Body of pancreas (tissue), 4 donors: ENCODE results near the gene WDR3. TPM values are rescaled to one million over a fixed set of nuclear protein-coding genes. Genes with fewer than 3 reads are reported as not detected.

Source experiments
- ATAC-seq: fragments of 150-250 bp; one replicate; pipeline ENCODE4 v1.9.1; 2016
- DNase-seq, 4 donors: peaks; one replicate each; pipeline ENCODE4 v3.0.0-alpha.2; 2019
- H3K27ac ChIP-seq, 4 donors: fragments of 200-600 bp; sonication (generic); 1 replicate in 3 of 4; 2 replicates in 1 of 4; pipeline versions ENCODE4 v1.5.1 to v1.6.1; 2016 to 2019; ENCODE audit warnings: mild to moderate bottlenecking in 1 of 4, mixed read lengths in 1 of 4, moderate library complexity in 1 of 4
- H3K27me3 ChIP-seq, 2 donors: fragments of 200-600 bp; sonication (generic); one replicate each; pipeline ENCODE4 v1.6.0; 2016; ENCODE audit warnings: mild to moderate bottlenecking in 1 of 2
- H3K36me3 ChIP-seq, 2 donors: fragments of 200-600 bp; sonication (generic); replicated peaks in 1 of 2; 2 replicates each; pipeline ENCODE4 v1.5.1; 2016; ENCODE audit warnings: low read depth in 2 of 2; ENCODE audit not compliant: insufficient read depth in 1 of 2
- H3K4me1 ChIP-seq: fragments of 200-600 bp; sonication (generic); one replicate; pipeline ENCODE4 v1.6.0; 2016
- H3K4me3 ChIP-seq, 2 donors: fragments of 200-600 bp; sonication (generic); 1 replicate in 1 of 2; 2 replicates in 1 of 2; pipeline ENCODE4 v1.5.1; 2016 to 2019
- H3K9me3 ChIP-seq, 3 donors: fragments of 200-600 bp; sonication (generic); 1 replicate in 2 of 3; 2 replicates in 1 of 3; pipeline ENCODE4 v1.5.1; 2016
- CTCF ChIP-seq, 7 experiments: fragments of 450-650 bp in 4 of 7; fragments of 200-600 bp in 3 of 7; sonication (generic) in 3 of 7; IDR thresholded peaks; one replicate each; pipeline ENCODE4 v1.5.1; 2016 to 2019; ENCODE audit warnings: antibody characterized with exemption in 7 of 7
- POLR2A ChIP-seq, 3 donors: fragments of 450-650 bp; IDR thresholded peaks; one replicate each; pipeline ENCODE4 v1.6.1; 2016; ENCODE audit warnings: antibody characterized with exemption in 3 of 3, mild to moderate bottlenecking in 2 of 3
- WGBS, 2 donors: methylation state at CpG; one replicate each; pipeline ENCODE4 v1.1.5; 2017; 5-methylcytosine and 5-hydroxymethylcytosine counted together
- intact Hi-C: fragments of 100-400 bp; cut with DNase I; formaldehyde crosslinking; loops from one replicate; pipeline ENCODE4 v1.15.1; 2023
- total RNA-seq, 2 donors: library from RNA; depleted of rRNA; stranded (reverse); fragments of >200 nt; gene quantifications; one replicate each; pipeline ENCODE4 v1.1.0, GENCODE V29; 2016

The WDR3 gene
- 1 to 10 TPM; 5.3 to 8.8 TPM for total RNA-seq

- DNase-seq (peak; percentile 95 to 97 (median 97)), ATAC-seq (peak; percentile 98)
- Histone ChIP-seq H3K4me3 (peak within 1 kb of the TSS; percentile 84 to 89), H3K27ac (peak within 1 kb of the TSS; percentile 72 to 94 (median 85)), H3K27me3 (no peaks in the 10 kb centered on the region), H3K36me3 (peaks cover under 1 to 3% of the 10 kb centered on the region in 2 donors), H3K4me1 (peaks cover 47% of the 10 kb centered on the region), H3K9me3 (no peaks in the 10 kb centered on the region)
- no peak for TF ChIP-seq CTCF (IDR thresholded peaks at IDR 0.05)
- TF ChIP-seq POLR2A (IDR thresholded peaks at IDR 0.05): peak; percentile 72 to 89 (median 87)
- intact Hi-C loops: no loop called here
- 0 to 1% methylated on average over 21 to 64 of the region's 64 CpGs for WGBS, 2 donors
Measured at GRCh38 chr1:117929343-117930172, at the start of gene WDR3, which contains the start of gene GDAP2. Gene WDR3 (plus strand): TSS chr1:117929739. CDS start chr1:117933320, 3,581 bp downstream. Gene GDAP2 (minus strand): TSS chr1:117929621. CDS start chr1:117920357, 9,264 bp downstream.

DNA sequence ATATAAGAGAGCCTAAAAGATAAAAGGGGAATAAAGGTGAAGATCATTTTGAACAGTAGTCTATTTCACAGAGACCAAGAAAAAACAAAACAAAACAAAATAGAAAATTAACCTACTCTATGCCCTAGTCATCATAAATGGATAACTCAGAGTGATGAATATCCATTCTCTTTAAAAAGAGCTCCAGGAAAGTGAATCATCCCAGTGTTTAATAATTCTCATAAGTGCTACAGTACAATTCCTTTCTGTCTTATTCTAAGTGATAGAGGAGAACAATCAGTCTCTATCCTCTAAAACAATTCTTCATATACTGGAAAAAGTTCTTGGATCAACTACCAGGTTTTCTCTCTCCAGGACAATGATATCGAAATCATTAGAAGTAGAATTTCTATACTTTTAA, 45.9 kb upstream of the WDR3 start:
- Histone ChIP-seq H3K4me1 (peaks cover 20% of the 10 kb centered on the region), H3K9me3 (no peaks in the 10 kb centered on the region), H3K36me3 (peaks cover 0 to 3% of the 10 kb centered on the region in 2 donors), H3K27ac (no peak overlapping the region), H3K4me3 (no peak overlapping the region), H3K27me3 (no peaks in the 10 kb centered on the region)
- intact Hi-C loops: no loop called here
- ATAC-seq (no peak), DNase-seq (no peak)
- WGBS, 2 donors: 97 to 98% methylated on average over 1 of the region's 1 CpG
- TF ChIP-seq POLR2A (IDR thresholded peaks at IDR 0.05) (no peak), CTCF (IDR thresholded peaks at IDR 0.05) (no peak)

- H3K4me1 ChIP-seq: peaks cover 37% of the 10 kb centered on the region
- H3K27me3 ChIP-seq: no peaks in the 10 kb centered on the region
- WGBS, 2 donors: 58 to 61% methylated on average over 2 of the region's 2 CpGs
- H3K27ac ChIP-seq: no peak overlapping the region
- no peak for TF ChIP-seq CTCF (IDR thresholded peaks at IDR 0.05)
- no peak for TF ChIP-seq POLR2A (IDR thresholded peaks at IDR 0.05)
- H3K36me3 ChIP-seq: peaks cover 0 to 3% of the 10 kb centered on the region in 2 donors
- intact Hi-C loops: no loop called here
- ATAC-seq: no peak
- DNase-seq: no peak
- no peaks in the 10 kb centered on the region for H3K9me3 ChIP-seq
- H3K4me3 ChIP-seq: no peak overlapping the region
Measured at GRCh38 chr1:117886101-117886795, 43.3 kb upstream of the WDR3 start.

- 26 to 27% methylated on average over 2 of the region's 2 CpGs for WGBS, 2 donors
- intact Hi-C loops: loop anchor here (10.0 kb wide), 1 partner anchor 366 kb away; no protein-coding TSS in a partner anchor
- ATAC-seq: peak; percentile 52
Measured at GRCh38 chr1:117890452-117890851, 39.1 kb upstream of the WDR3 start.

More at GRCh38 chr1:117890452-117890851, 39.1 kb upstream of the WDR3 start:
- no peaks in the 10 kb centered on the region for H3K27me3 ChIP-seq
- peak overlapping the region in 1 of 4 donors; percentile 60 for H3K27ac ChIP-seq
- no peak for DNase-seq
- H3K4me1 ChIP-seq: peaks cover 70% of the 10 kb centered on the region
- no peak for TF ChIP-seq CTCF (IDR thresholded peaks at IDR 0.05)
- TF ChIP-seq POLR2A (IDR thresholded peaks at IDR 0.05): no peak
- H3K36me3 ChIP-seq: no peaks in the 10 kb centered on the region
- no peaks in the 10 kb centered on the region for H3K9me3 ChIP-seq
- H3K4me3 ChIP-seq: no peak overlapping the region
